GM04503 (cell line): Measurements from ENCODE around the gene ANK3.
A peak's percentile ranks its signal among the peaks of the same experiment; 100 is the strongest.

Source experiments
- DNase-seq: peaks from one replicate; pipeline ENCODE4 v3.0.0-alpha.2; 2012; ENCODE audit warnings: low read depth

The ANK3 gene

GRCh38 chr10:60413306-60414012 lies 23.8 kb upstream of the ANK3 start:
- DNase-seq, result no peak

- DNase-seq, result no peak
Observed at GRCh38 chr10:60410970-60411369, 21.3 kb upstream of the ANK3 start.

- DNase-seq, result no peak
Observed at GRCh38 chr10:60409202-60409601, 19.5 kb upstream of the ANK3 start.

- no peak for DNase-seq
Observed at GRCh38 chr10:60406182-60406581, 16.5 kb upstream of the ANK3 start.

- no peak for DNase-seq
Observed at GRCh38 chr10:60405172-60405571, 15.5 kb upstream of the ANK3 start.

GRCh38 chr10:60403168-60403873 lies 13.6 kb upstream of the ANK3 start:
- DNase-seq, result no peak

- no peak for DNase-seq
Observed at GRCh38 chr10:60400366-60400765, 10.7 kb upstream of the ANK3 start.

GRCh38 chr10:60399328-60399727 lies 9.7 kb upstream of the ANK3 start:
- DNase-seq, result no peak

GRCh38 chr10:60397792-60398191 lies 8.1 kb upstream of the ANK3 start:
- DNase-seq, result no peak

GRCh38 chr10:60396766-60397165 lies 7.1 kb upstream of the ANK3 start:
- no peak for DNase-seq

GRCh38 chr10:60395711-60396110 lies 6.0 kb upstream of the ANK3 start:
- no peak for DNase-seq

- no peak for DNase-seq
Observed at GRCh38 chr10:60394446-60394845, 4.8 kb upstream of the ANK3 start.

GRCh38 chr10:60390224-60390626 lies 550 bp upstream of the ANK3 start:
- no peak for DNase-seq

GRCh38 chr10:60388709-60389301 lies 870 bp downstream of the ANK3 start:
- no peak for DNase-seq

- no peak for DNase-seq
Observed at GRCh38 chr10:60388116-60388625, 1.5 kb downstream of the ANK3 start.

GRCh38 chr10:60387531-60387930 lies 2.1 kb downstream of the ANK3 start:
- DNase-seq, result no peak

GRCh38 chr10:60385399-60385738 lies 4.3 kb downstream of the ANK3 start:
- no peak for DNase-seq

- DNase-seq, result peak; percentile 98
Observed at GRCh38 chr10:60384708-60385398, 4.8 kb downstream of the ANK3 start.

GRCh38 chr10:60384011-60384410 lies 5.7 kb downstream of the ANK3 start:
- DNase-seq, result no peak

GRCh38 chr10:60382946-60383681 lies 6.6 kb downstream of the ANK3 start:
- no peak for DNase-seq

GRCh38 chr10:60380781-60381180 lies 8.9 kb downstream of the ANK3 start:
- no peak for DNase-seq

GRCh38 chr10:60377955-60378354 lies 11.7 kb downstream of the ANK3 start:
- DNase-seq, result no peak
